CD4-positive, alpha-beta T cell treated with Interleukin-15 for 4 hours (primary cell): ENCODE results near the gene ABCF1.

Experiments used
- DNase-seq: peaks from one replicate; pipeline ENCODE4 v3.0.0-alpha.2; 2020; ENCODE audit warnings: low spot score

ABCF1 gene

DNA sequence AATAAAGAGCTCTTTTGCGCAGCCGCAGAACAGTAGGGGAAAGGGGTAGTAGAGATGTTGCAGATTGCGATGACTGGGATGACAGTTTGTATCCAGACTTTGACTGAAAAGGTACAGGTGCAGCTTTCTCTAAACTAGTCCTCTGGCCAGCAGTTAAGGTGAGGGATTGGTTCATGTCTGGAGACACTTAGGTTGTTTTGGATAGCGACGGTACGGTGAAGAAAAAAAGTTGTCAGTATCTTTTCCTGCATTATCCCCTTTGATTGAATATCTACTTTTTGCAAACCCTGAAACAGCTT lies 13.6 kb upstream of the ABCF1 start:
- DNase-seq: peak; percentile 56

- DNase-seq: no peak
Observed at GRCh38 chr6:30560930-30561329, 10.3 kb upstream of the ABCF1 start.

DNA sequence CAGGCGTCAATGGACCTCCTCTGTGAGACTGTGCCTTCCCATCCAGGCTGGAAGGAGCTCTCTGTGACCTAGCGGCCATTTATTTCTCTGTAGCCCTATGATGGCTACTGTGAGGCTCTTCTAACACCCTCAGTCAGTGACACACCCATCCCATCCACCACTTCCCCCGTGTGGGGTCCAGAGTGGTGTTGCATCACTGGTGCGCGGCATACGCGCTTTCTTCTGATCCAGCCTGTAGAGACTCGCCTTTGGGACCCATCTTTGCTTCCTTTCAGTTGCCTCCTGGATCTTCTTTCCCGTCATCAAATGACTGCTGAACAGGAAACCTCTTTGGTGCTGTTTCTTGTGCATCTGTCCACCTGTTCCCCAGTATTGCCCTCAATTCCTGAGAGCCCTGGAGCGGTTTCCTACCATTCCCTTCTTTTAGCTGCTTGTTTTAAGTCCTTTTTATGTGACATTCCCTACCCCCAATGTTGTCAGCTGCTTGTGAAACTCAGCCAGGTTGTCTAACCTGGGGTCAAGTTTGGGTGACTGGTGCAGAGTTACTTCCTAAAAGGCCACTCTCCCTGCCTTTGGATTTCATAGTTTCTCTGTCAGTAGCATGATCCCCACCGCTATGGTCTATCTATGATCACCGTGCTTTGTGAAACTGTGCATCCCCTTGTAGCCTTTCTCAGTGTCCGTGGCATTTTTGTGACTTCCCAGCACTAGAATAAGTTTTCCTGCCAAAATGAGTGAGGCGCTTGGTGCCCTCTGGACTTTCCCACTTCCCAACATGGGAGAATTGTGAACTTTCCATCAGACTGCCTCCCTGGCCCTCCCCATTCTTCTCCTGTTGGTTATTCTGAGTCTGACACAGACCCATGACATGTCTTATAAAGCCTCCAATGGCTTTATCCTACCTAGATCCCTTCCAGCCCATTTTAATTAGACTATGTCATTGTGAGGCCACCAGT lies 8.5 kb upstream of the ABCF1 start:
- no peak for DNase-seq

GRCh38 chr6:30564114-30564513 lies 7.1 kb upstream of the ABCF1 start:
- DNase-seq: no peak

GRCh38 chr6:30565772-30566171 lies 5.5 kb upstream of the ABCF1 start:
- DNase-seq: no peak

GRCh38 chr6:30568245-30568644 lies 3.0 kb upstream of the ABCF1 start:
- DNase-seq: peak; percentile 62

- DNase-seq: no peak
Observed at GRCh38 chr6:30570263-30570662, 979 bp upstream of the ABCF1 start.

DNA sequence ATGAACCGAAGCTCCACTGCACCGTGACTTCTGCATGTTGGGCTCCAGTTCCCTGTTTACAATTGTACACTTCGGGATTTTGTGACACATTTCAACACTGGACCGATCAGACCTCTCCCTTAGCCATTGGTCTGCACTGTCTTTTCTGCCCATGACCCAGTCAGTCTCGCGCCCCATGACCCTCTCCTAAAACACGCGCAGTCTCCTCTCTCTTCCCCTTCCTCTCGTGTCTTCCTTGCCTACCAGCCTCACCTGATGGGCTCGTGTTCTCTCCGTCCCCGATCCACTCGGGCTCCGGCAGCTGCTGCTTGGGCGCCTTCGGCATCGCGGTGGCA lies 535 bp upstream of the ABCF1 start:
- DNase-seq: no peak

DNA sequence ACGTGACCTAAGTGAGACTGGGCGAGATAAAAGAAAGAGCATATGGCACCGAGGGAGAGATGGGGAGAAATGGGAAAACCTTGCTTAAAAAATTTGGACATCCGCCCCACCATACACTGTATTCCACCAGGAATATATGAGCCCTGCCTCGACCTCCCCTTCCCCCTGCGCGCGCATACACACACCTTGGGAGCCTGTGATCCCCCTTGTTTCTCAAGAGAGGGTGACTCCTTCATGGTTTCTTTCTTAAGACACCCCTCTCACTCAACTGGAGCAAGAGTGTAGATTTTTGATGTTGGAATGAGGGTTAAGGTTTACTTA lies 480 bp downstream of the ABCF1 start:
- DNase-seq: no peak

DNA sequence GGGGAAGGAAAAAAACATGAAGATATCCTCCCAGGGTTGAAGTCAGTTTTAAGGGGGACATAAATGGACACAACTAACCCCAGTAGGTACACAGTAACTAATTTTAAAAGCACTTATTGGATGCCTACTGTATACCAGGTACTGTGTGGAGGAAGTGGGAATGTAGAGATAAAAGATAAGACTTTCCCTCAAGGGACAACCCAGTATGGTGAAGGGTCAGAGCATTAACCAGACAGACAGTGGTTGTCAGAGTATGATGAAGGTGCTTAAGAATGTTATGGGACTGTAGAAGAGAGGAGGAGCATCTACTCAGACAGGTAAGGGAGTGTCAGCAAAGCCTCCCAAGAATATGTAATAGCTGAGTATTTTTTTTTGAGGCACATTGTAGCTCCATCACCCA lies 906 bp downstream of the ABCF1 start:
- DNase-seq: no peak

DNA sequence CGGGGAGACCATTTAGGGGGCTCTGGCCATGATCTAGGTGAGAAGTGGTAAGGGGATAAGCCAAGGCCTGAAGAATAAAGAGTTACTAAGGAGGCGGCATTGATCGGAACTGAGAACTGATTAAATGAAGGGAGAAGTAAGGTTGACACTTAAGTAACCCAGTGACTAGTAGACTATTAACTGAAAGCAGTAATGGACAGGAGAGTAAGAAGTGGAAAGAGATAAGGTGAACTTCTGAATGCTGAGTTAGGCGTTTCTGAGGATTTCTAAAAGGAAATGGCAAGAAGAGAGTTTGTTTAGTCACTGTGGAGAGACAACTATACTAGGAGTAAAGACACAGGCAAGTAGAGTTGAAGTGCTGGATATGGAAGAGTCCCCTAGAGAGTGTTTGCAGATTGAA lies 1.9 kb downstream of the ABCF1 start:
- no peak for DNase-seq

DNA sequence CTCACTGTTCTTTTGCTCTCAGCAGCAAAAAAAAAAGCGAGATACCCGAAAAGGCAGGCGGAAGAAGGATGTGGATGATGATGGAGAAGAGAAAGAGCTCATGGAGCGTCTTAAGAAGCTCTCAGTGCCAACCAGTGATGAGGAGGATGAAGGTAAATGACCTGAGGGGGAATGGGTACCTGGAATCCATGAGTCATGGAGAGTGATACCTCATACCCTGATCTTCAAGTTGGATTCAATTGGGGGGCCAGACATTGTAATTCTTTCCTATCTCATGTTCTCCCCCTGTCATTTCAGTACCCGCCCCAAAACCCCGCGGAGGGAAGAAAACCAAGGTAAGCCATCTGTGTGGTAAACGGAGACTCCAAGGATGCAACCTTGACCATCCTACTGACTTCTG lies 6.8 kb downstream of the ABCF1 start:
- no peak for DNase-seq

DNA sequence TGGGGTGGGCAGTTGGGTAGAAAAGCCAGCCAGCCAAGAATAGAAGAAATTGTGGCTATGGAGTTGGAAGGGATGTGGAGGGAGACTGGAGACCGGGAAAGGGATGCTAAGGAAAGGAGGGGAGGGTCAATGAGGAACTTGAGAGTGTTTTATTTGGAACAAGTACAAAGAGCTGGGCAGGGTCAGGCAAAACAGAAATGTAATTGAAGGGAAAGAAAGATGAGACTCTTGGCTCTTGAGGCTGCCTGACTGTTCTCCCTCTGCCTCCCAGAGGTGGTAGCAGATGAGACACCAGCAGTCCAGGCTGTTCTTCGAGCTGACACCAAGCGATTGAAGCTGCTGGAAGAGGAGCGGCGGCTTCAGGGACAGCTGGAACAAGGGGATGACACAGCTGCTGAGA lies 12.7 kb downstream of the ABCF1 start:
- DNase-seq: no peak

- no peak for DNase-seq
Observed at GRCh38 chr6:30589754-30590358, 18.6 kb downstream of the ABCF1 start.

DNA sequence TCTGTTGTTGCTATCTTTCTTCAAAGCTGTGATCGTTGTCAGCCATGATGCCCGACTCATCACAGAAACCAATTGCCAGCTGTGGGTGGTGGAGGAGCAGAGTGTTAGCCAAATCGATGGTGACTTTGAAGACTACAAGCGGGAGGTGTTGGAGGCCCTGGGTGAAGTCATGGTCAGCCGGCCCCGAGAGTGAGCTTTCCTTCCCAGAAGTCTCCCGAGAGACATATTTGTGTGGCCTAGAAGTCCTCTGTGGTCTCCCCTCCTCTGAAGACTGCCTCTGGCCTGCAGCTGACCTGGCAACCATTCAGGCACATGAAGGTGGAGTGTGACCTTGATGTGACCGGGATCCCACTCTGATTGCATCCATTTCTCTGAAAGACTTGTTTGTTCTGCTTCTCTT lies 19.3 kb downstream of the ABCF1 start:
- no peak for DNase-seq

- no peak for DNase-seq
Observed at GRCh38 chr6:30591008-30591407, 19.8 kb downstream of the ABCF1 start.

- no peak for DNase-seq
Observed at GRCh38 chr6:30592287-30592686, 21.0 kb downstream of the ABCF1 start.

DNA sequence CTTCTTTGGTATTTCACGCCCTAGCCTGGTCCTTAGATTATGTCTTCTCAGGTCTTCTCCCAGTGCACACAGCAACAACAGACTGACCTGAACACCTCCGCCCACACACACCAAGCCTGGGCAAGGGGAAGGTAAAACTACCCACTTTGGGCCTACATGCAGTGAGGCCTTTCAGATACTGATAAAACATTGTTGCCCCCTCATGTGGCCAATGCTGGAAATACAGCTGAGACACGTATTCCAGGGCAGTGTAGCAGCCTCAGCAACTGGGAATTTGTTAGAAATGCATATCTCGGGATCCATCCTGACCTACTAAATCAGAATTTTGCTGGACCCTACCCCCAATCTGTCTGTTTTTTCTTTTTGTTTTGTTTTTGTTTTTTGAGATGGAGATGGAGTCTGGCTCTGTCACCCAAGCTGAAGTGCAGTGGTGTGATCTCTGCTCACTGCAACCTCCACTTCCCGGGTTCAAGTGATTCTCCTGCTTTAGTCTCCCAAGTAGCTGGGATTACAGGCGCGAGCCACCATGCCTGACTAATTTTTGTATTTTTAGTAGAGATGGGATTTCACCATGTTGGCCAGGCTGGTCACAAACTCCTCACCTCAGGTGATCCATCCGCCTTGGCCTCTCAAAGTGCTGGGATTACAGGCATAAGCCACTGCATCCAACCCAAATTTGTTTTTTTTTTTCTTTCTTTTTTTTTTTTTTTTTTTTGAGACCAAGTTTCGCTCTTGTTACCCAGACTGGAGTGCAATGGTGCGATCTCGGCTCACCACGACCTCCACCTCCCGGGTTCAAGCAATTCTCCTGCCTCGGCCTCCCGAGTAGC lies 26.3 kb downstream of the ABCF1 start:
- DNase-seq: peak; percentile 83

DNA sequence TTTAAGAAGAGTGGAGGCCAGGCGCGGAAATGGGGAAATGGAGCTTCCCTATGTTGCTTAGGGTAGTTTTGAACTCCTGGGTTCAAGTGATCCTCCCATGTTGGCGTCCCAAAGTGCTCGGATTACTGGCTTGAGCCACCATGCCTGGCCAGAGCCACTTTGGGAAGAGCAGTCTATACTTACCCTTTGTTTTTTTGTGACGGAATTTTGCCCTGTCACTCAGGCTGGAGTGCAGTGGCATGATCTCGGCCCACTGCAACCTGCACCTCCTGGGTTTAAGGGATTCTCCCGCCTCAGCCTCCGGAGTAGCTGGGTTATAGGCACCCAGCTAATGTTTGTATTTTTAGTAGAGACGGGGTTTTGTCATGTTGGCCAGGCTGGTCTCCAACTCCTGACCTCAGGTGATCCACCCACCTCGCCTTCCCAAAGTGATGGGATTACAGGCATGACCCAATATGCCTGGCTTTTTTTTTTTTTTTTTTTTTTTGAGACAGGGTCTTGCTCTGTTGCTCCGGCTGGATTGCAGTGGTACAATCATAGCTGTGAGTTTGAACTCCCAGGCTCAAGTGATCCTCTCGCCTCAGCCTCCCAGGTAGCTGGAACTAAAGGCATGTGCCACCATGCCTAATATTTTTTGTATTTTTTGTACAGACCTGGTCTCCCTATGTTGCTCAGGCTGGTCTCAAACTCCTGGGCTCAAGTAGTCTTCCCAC lies 27.8 kb downstream of the ABCF1 start:
- no peak for DNase-seq

- DNase-seq: no peak
Observed at GRCh38 chr6:30599625-30600324, 28.5 kb downstream of the ABCF1 start.

GRCh38 chr6:30600451-30600961 lies 29.3 kb downstream of the ABCF1 start:
- no peak for DNase-seq

DNA sequence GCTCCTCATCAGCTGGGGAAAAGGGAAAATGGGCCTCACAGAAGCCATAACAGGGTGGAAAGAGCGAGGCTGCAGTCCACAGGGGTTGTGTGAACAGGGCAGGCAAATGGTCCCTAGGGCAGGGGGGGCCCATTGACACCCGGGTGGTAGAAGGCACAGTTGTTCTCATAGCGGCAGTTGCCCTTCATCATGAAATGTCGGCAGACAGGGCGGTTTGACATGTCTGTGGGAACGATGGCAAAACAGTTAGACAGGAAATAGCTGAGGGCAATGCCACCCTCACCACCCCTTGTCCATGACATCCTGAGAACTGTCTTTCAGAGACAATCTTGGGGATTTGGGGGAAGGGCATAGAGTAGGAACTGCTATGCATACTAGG lies 30.2 kb downstream of the ABCF1 start:
- DNase-seq: no peak
